ENCODE results near the gene MAPK10. TPM values are rescaled to one million over a fixed set of nuclear protein-coding genes. Genes with fewer than 3 reads are reported as not detected.

MAPK10 gene
- total and polyA plus RNA-seq, 2 of the 8 experiments (the other 6 are each of a cell fraction or from before 2014, with no cell fraction given) = 2.5 to 3.1 TPM

GRCh38 chr4:86329431-86329830 lies 30.4 kb downstream of the MAPK10 start (continued):
- TF ChIP-seq KDM1A (IDR thresholded peaks at IDR 0.05; ENCODE audit: borderline replicate concordance, low read length) (no peak), RNF2 (IDR thresholded peaks at IDR 0.05; ENCODE audit: borderline replicate concordance, low read depth, low read length, missing control alignments, poor library complexity, severe bottlenecking) (no peak)
